ENCODE results near the gene ARRB1. TPM values are rescaled to one million over a fixed set of nuclear protein-coding genes. Genes with fewer than 3 reads are reported as not detected.

Gene ARRB1
- polyA plus RNA-seq, 1 of the 3 experiments (the other 2 are of a cell fraction), result 7.0 TPM

- Histone ChIP-seq H3K79me2 (ENCODE audit: insufficient read depth) (no peaks in the 10 kb centered on the region), H3K9ac (no peak overlapping the region), H3K4me3 (ENCODE audit: low read depth in 2 of 2, low read length in 1 of 2) (peak overlapping the region; percentile 53), H3F3A (replicated peaks; ENCODE audit: insufficient read depth) (no peaks in the 10 kb centered on the region), H3K4me2 (peak overlapping the region; percentile 70; the same call in 1 of the 2 replicates), H3K4me1 (ENCODE audit: control insufficient read depth in 1 of 2, insufficient read depth in 2 of 2, low read depth in 1 of 2, low read length in 1 of 2) (no peaks in the 10 kb centered on the region; a peak in 1 of 4 replicates), H3K9me2 (no peaks in the 10 kb centered on the region), H4K20me1 (ENCODE audit: insufficient read depth) (no peaks in the 10 kb centered on the region), H2AFZ (ENCODE audit: low read depth) (peak overlapping the region; percentile 35; the same call in 1 of the 2 replicates), H3K9me3 (no peaks in the 10 kb centered on the region), H3K27ac (ENCODE audit: low read depth in 2 of 2, low read length in 1 of 2) (no peak overlapping the region; a peak in 1 of 4 replicates), H3K36me3 (replicated peaks in 1 of 2; ENCODE audit: control insufficient read depth in 1 of 2, insufficient read depth in 2 of 2, low read length in 1 of 2) (no peaks in the 10 kb centered on the region), H3K27me3 (ENCODE audit: insufficient read depth) (peaks cover 37% of the 10 kb centered on the region)
- ChIA-PET CTCF (interaction anchor here (0.6 to 17.5 kb wide), 60 partner anchors 7 to 391 kb away, joined by 3 to 1115 read pairs (median 5); partner anchors contain the start of genes NEU3 and SLCO2B1), POLR2A (interaction anchor here (0.6 to 2.1 kb wide), 10 partner anchors 9 to 293 kb away, joined by 3 to 14 read pairs (median 4); no protein-coding TSS in a partner anchor)
- no CpG with 5 or more reads among the region's 140 CpGs for WGBS (ENCODE audit: low lambda C conversion rate)
- peak; percentile 98 for DNase-seq
- TF ChIP-seq, protein P1, sequence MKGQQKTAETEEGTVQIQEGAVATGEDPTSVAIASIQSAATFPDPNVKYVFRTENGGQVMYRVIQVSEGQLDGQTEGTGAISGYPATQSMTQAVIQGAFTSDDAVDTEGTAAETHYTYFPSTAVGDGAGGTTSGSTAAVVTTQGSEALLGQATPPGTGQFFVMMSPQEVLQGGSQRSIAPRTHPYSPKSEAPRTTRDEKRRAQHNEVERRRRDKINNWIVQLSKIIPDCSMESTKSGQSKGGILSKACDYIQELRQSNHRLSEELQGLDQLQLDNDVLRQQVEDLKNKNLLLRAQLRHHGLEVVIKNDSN (IDR thresholded peaks at IDR 0.05; ENCODE audit: borderline replicate concordance, low read depth), result no peak
- TF ChIP-seq NRF1 (IDR thresholded peaks at IDR 0.05; ENCODE audit: low read depth, low read length) (peak; percentile 72), FOXJ3 (CRISPR knock-in tag; IDR thresholded peaks at IDR 0.05) (no peak), TEAD4 (IDR thresholded peaks at IDR 0.05; ENCODE audit: borderline replicate concordance, insufficient read depth) (no peak), POLR2AphosphoS5 (IDR thresholded peaks at IDR 0.05; ENCODE audit: low read depth, low read length) (no peak), YY1 (IDR thresholded peaks at IDR 0.05; ENCODE audit: low read depth) (no peak), SIN3A (IDR thresholded peaks at IDR 0.05; ENCODE audit: borderline replicate concordance, low read depth, low read length) (no peak), TCF12 (IDR thresholded peaks at IDR 0.05) (no peak; the same call in 1 of the 2 replicates), FOXM1 (IDR thresholded peaks at IDR 0.05; ENCODE audit: low read depth) (no peak), CHD2 (IDR thresholded peaks at IDR 0.05; ENCODE audit: low read length, partially characterized antibody) (peak; percentile 30), REST (IDR thresholded peaks at IDR 0.05; ENCODE audit: low read depth, low read length) (peak; percentile 65; the same call in 1 of the 2 replicates), EP300 (IDR thresholded peaks at IDR 0.05; ENCODE audit: borderline replicate concordance in 1 of 2, low read depth in 1 of 2, low read length in 1 of 2) (no peak), MXI1 (IDR thresholded peaks at IDR 0.05; ENCODE audit: low read depth, low read length) (peak; percentile 24; the same call in 1 of the 2 replicates), RFX5 (IDR thresholded peaks at IDR 0.05; ENCODE audit: low read length) (no peak), MAX (IDR thresholded peaks at IDR 0.05; ENCODE audit: low read depth) (peak; percentile 79), EZH2phosphoT487 (IDR thresholded peaks at IDR 0.05; ENCODE audit: borderline replicate concordance, low read depth) (no peak), TAF1 (IDR thresholded peaks at IDR 0.05; ENCODE audit: borderline replicate concordance, low read depth, low read length) (no peak), MEF2A (IDR thresholded peaks at IDR 0.05; ENCODE audit: borderline replicate concordance, low read depth) (no peak), RAD21 (IDR thresholded peaks at IDR 0.05; ENCODE audit: low read length) (peak; percentile 71), GABPA (IDR thresholded peaks at IDR 0.05; ENCODE audit: low read depth) (no peak), NFIC (IDR thresholded peaks at IDR 0.05; ENCODE audit: borderline replicate concordance) (no peak), ELF1 (IDR thresholded peaks at IDR 0.05) (no peak), RCOR1 (IDR thresholded peaks at IDR 0.05; ENCODE audit: low read length) (peak; percentile 31; the same call in 1 of the 2 replicates), CTCF (IDR thresholded peaks at IDR 0.05) (peak; percentile 60), RXRA (IDR thresholded peaks at IDR 0.05; ENCODE audit: borderline replicate concordance, low read depth) (no peak)
- TF ChIP-seq, protein P2, sequence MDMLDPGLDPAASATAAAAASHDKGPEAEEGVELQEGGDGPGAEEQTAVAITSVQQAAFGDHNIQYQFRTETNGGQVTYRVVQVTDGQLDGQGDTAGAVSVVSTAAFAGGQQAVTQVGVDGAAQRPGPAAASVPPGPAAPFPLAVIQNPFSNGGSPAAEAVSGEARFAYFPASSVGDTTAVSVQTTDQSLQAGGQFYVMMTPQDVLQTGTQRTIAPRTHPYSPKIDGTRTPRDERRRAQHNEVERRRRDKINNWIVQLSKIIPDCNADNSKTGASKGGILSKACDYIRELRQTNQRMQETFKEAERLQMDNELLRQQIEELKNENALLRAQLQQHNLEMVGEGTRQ (IDR thresholded peaks at IDR 0.05; ENCODE audit: borderline replicate concordance, low read depth, low read length), result no peak
Observed at GRCh38 chr11:75241036-75241905, 110.2 kb downstream of the ARRB1 start.

All from SK-N-SH (cell line).